AG04449 (cell line): ENCODE data around the gene HOXA7.

Experiments used
- CTCF ChIA-PET: fragments of 350-600 bp; formaldehyde crosslinking; extraction: SDS; loops from one replicate; lab custom pipeline; 2021; ENCODE audit warnings: antibody characterized with exemption; lab: Yijun Ruan, JAX
- POLR2A ChIA-PET: fragments of 400-600, 350-600 bp; formaldehyde crosslinking; extraction: SDS; loops from one replicate; lab custom pipeline; 2020; ENCODE audit warnings: antibody characterized with exemption, inconsistent platforms; lab: Yijun Ruan, JAX
- DNase-seq: peaks from one replicate; pipeline ENCODE4 v3.0.0-alpha.2; 2010; ENCODE audit warnings: low read depth, low spot score
- H3K4me3 ChIP-seq: 2 replicates; pipeline ENCODE4 v1.5.1; 2011; ENCODE audit warnings: low read depth, mild to moderate bottlenecking, control low read depth, low read length
- CTCF ChIP-seq: IDR thresholded peaks from one replicate; pipeline ENCODE4 v1.5.1; 2011; ENCODE audit warnings: mild to moderate bottlenecking, moderate library complexity, low read length, control low read depth, inconsistent platforms; ENCODE audit not compliant: insufficient read depth; ENCODE audit errors: missing control alignments

HOXA7 gene

GRCh38 chr7:27109466-27110185 is 46.8 kb downstream of the HOXA7 start:
- CTCF ChIA-PET: interaction anchor here (1.2 kb wide), 1 partner anchor 9 kb away, joined by 4 read pairs; no protein-coding TSS in a partner anchor
- POLR2A ChIA-PET: no interaction called here
- DNase-seq: no peak
- no peak for TF ChIP-seq CTCF
- H3K4me3 ChIP-seq: no peak overlapping the region

DNA sequence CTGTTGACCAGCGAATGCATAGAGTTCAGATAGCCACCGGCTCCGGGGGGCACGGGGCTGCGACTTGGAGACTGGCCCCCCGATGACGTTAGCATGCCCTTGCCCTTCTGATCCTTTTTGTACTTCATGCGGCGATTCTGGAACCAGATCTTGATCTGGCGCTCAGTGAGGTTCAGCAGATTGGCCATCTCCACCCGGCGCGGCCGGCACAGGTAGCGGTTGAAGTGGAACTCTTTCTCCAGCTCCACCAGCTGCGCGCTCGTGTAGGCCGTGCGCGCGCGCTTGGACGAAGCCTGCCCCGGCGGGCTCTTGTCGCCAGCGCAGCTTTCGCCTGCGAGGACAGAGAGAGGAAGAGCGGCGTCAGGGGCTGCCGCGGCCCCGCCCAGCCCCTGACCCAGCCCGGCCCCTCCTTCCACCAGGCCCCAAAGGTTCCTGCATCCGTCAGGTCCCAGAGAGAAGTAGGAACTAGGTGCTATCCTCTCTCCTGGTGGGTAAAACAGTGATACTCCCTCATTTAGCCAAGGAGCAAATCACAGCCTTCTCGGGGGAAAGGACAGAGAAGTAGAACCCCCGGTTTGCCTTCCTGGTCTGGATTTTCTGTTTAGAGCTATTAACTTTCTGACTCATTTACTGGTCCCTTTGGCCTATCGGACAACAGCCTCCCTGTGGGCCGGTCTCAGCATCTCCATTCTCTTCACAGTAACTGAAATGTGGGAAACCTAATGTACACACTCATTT is 47.9 kb downstream of the HOXA7 start:
- no peak for DNase-seq
- H3K4me3 ChIP-seq: no peak overlapping the region
- ChIA-PET POLR2A (no interaction called here), CTCF (interaction anchor here (0.9 to 1.2 kb wide), 2 partner anchors 10 to 12 kb away, joined by 3 to 4 read pairs; no protein-coding TSS in a partner anchor)
- TF ChIP-seq CTCF: no peak

GRCh38 chr7:27107391-27108381 is 48.8 kb downstream of the HOXA7 start:
- no peak overlapping the region for H3K4me3 ChIP-seq
- TF ChIP-seq CTCF: no peak
- ChIA-PET POLR2A (no interaction called here), CTCF (no interaction called here)
- DNase-seq: no peak

- CTCF ChIA-PET: no interaction called here
These were observed 49.6 kb downstream of the HOXA7 start for GRCh38 chr7:27106901-27107240.

More at GRCh38 chr7:27106901-27107240, 49.6 kb downstream of the HOXA7 start:
- H3K4me3 ChIP-seq: no peak overlapping the region
- POLR2A ChIA-PET: interaction anchor here (0.8 kb wide), 1 partner anchor 10 kb away, joined by 3 read pairs; no protein-coding TSS in a partner anchor
- no peak for TF ChIP-seq CTCF
- DNase-seq: no peak
